Mesendoderm (in vitro differentiated cells): ENCODE data around the gene PNPO.
A peak's percentile ranks its signal among the peaks of the same experiment; 100 is the strongest.

Experiments
- DNase-seq: peaks from one replicate; pipeline ENCODE4 v3.0.0; 2013
- H2AK5ac ChIP-seq: 2 replicates; pipeline ENCODE4 v1.6.1; 2013; ENCODE audit warnings: low read length, inconsistent platforms
- H2BK120ac ChIP-seq: 2 replicates; pipeline ENCODE4 v1.6.1; 2013; ENCODE audit warnings: low read depth, mild to moderate bottlenecking, low read length, moderate library complexity, mixed read lengths
- H2BK15ac ChIP-seq: replicated peaks from 2 replicates; pipeline ENCODE4 v1.6.1; 2013; ENCODE audit warnings: low read depth, mild to moderate bottlenecking, moderate library complexity
- H2BK5ac ChIP-seq: 2 replicates; pipeline ENCODE4 v1.6.1; 2013; ENCODE audit warnings: low read length, inconsistent platforms
- H3K18ac ChIP-seq: 2 replicates; pipeline ENCODE4 v1.6.1; 2013; ENCODE audit warnings: mild to moderate bottlenecking, low read length, mixed read lengths
- H3K23ac ChIP-seq: one replicate; pipeline ENCODE4 v1.6.1; 2013; ENCODE audit warnings: low read length
- H3K27ac ChIP-seq: 2 replicates; pipeline ENCODE4 v1.5.1; 2013; ENCODE audit warnings: low read depth, mild to moderate bottlenecking, inconsistent platforms, low read length, moderate library complexity
- H3K27me3 ChIP-seq: 2 replicates; pipeline ENCODE4 v1.6.1; 2013; ENCODE audit warnings: low read length, control low read depth, mild to moderate bottlenecking, inconsistent platforms; ENCODE audit not compliant: insufficient read depth, poor library complexity
- H3K36me3 ChIP-seq: 2 replicates; pipeline ENCODE4 v1.6.1; 2013; ENCODE audit warnings: low read length, inconsistent platforms; ENCODE audit not compliant: control insufficient read depth, insufficient read depth
- H3K4ac ChIP-seq: one replicate; pipeline ENCODE4 v1.6.1; 2013; ENCODE audit warnings: low read depth, mild to moderate bottlenecking, low read length, moderate library complexity
- H3K4me1 ChIP-seq: 2 replicates; pipeline ENCODE4 v1.6.1; 2013; ENCODE audit warnings: low read depth, low read length, inconsistent platforms; ENCODE audit not compliant: control insufficient read depth
- H3K4me2 ChIP-seq: 2 replicates; pipeline ENCODE4 v1.6.1; 2013; ENCODE audit warnings: low read length
- H3K4me3 ChIP-seq: 2 replicates; pipeline ENCODE4 v1.5.1; 2013; ENCODE audit warnings: mild to moderate bottlenecking, low read length
- H3K56ac ChIP-seq: one replicate; pipeline ENCODE4 v1.6.1; 2013; ENCODE audit warnings: low read length
- H3K79me1 ChIP-seq: 2 replicates; pipeline ENCODE4 v1.6.1; 2013; ENCODE audit warnings: low read length, inconsistent platforms
- H3K79me2 ChIP-seq: 2 replicates; pipeline ENCODE4 v1.6.1; 2013; ENCODE audit warnings: mild to moderate bottlenecking, low read length; ENCODE audit not compliant: control insufficient read depth, insufficient read depth
- H3K9ac ChIP-seq: 2 replicates; pipeline ENCODE4 v1.6.1; 2013; ENCODE audit warnings: low read length, inconsistent platforms
- H4K5ac ChIP-seq: one replicate; pipeline ENCODE4 v1.6.1; 2013; ENCODE audit warnings: low read length
- H4K8ac ChIP-seq: one replicate; pipeline ENCODE4 v1.6.1; 2013; ENCODE audit warnings: low read depth, mild to moderate bottlenecking, control low read depth, low read length, moderate library complexity
- WGBS: extraction: QIAGEN DNeasy Blood & Tissue Kit; methylation state at CpG from one replicate; pipeline ENCODE4 v1.1.7; 2013; ENCODE audit warnings: low lambda C conversion rate, missing lambda C conversion rate; ENCODE audit not compliant: insufficient coverage; ENCODE audit errors: extremely low coverage; 5-methylcytosine and 5-hydroxymethylcytosine counted together

Gene PNPO

GRCh38 chr17:47993964-47994363 lies 52.6 kb downstream of the PNPO start:
- WGBS = no CpG with 5 or more reads among the region's 5 CpGs

DNA sequence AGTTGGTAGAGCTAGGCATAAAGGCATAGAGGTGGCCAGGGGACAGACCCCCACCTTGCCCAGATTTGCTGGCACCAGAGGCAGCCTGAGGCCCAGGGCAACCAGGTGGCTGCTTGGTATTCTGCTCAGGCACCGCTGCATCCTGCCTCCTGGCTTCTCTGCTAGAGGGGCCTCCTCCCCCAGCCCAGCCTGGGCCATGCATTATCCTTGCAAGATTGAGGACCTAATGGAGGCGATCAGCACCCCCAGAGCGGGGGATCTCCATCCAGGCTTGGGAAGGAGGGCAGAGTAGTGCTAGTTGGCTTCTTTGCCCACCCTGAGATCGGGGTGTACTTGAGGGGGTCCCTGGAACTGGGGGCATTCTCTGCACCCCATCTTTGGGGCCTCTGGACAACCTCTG lies 53.4 kb downstream of the PNPO start:
- Histone ChIP-seq H3K56ac (peak overlapping the region; percentile 71), H3K27ac (no peak overlapping the region), H2AK5ac (no peak overlapping the region), H4K8ac (no peak overlapping the region), H3K4me2 (no peak overlapping the region), H3K9ac (no peak overlapping the region), H3K4ac (peak overlapping the region; percentile 41), H4K5ac (no peak overlapping the region), H2BK15ac (no peak overlapping the region), H3K36me3 (no peaks in the 10 kb centered on the region), H2BK5ac (no peak overlapping the region), H3K79me2 (no peaks in the 10 kb centered on the region), H3K18ac (no peak overlapping the region), H3K27me3 (no peaks in the 10 kb centered on the region), H3K79me1 (no peaks in the 10 kb centered on the region), H3K4me3 (no peak overlapping the region), H2BK120ac (no peak overlapping the region), H3K4me1 (peaks cover 18% of the 10 kb centered on the region), H3K23ac (no peak overlapping the region)
- no peak for DNase-seq
- WGBS = no CpG with 5 or more reads among the region's 4 CpGs

More at GRCh38 chr17:47993964-47994363, 52.6 kb downstream of the PNPO start:
- Histone ChIP-seq H4K5ac (no peak overlapping the region), H4K8ac (no peak overlapping the region), H3K23ac (no peak overlapping the region), H2BK5ac (no peak overlapping the region), H3K4me2 (no peak overlapping the region), H3K18ac (no peak overlapping the region), H3K9ac (no peak overlapping the region), H2BK15ac (no peak overlapping the region), H2BK120ac (no peak overlapping the region), H2AK5ac (no peak overlapping the region), H3K56ac (no peak overlapping the region), H3K27me3 (no peaks in the 10 kb centered on the region), H3K4me3 (no peak overlapping the region), H3K4ac (no peak overlapping the region), H3K36me3 (no peaks in the 10 kb centered on the region), H3K79me2 (no peaks in the 10 kb centered on the region), H3K4me1 (peaks cover 22% of the 10 kb centered on the region), H3K27ac (no peak overlapping the region), H3K79me1 (no peaks in the 10 kb centered on the region)
- no peak for DNase-seq

DNA sequence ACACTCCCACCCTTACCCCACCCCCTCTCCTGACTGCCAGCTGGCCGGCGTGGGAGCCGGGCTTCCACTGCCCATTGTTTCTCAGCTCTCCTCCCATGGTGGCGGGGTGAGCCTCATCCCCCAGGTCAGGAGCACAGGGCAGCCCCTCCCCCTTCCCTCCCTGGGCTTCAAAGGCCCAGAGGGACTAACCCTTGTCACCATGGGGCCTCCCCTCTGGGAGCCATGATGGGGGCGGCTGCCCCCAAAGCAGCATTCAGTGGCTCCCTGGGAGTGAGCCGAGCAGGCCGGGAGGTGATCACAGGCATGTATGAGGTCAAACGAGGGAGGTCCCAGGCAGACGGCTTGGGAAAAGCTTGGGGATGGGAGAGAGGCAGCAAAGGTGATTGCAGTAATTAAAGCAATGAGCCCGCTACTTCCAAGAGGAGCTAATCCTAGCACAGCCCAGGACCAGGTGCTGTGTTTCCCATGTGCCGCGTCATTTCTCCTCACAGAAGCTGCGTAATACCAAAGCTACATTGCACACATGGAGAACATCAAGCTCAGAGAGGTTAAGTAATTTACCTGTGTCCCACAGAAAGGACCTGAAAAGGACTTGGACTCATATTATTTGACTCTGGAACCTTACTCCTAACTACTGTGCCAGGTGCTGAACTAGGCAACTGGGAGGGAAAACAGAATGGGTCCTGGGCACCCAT lies 54.0 kb downstream of the PNPO start:
- peak overlapping the region; percentile 54 for H3K56ac ChIP-seq
- H4K8ac ChIP-seq = no peak overlapping the region
- no peaks in the 10 kb centered on the region for H3K79me2 ChIP-seq
- H3K4me1 ChIP-seq = peaks cover 16% of the 10 kb centered on the region
- no peak overlapping the region for H3K9ac ChIP-seq
- H3K18ac ChIP-seq = no peak overlapping the region
- no peak overlapping the region for H3K4me3 ChIP-seq
- DNase-seq = peak; percentile 33
- no peak overlapping the region for H2AK5ac ChIP-seq
- H2BK5ac ChIP-seq = no peak overlapping the region
- no peak overlapping the region for H3K27ac ChIP-seq
- H2BK15ac ChIP-seq = no peak overlapping the region
- H3K4ac ChIP-seq = no peak overlapping the region
- no CpG with 5 or more reads among the region's 13 CpGs for WGBS
- no peaks in the 10 kb centered on the region for H3K79me1 ChIP-seq
- H3K36me3 ChIP-seq = no peaks in the 10 kb centered on the region
- H3K4me2 ChIP-seq = no peak overlapping the region
- H4K5ac ChIP-seq = no peak overlapping the region
- peak overlapping the region; percentile 73 for H3K23ac ChIP-seq
- H3K27me3 ChIP-seq = no peaks in the 10 kb centered on the region
- H2BK120ac ChIP-seq = no peak overlapping the region

DNA sequence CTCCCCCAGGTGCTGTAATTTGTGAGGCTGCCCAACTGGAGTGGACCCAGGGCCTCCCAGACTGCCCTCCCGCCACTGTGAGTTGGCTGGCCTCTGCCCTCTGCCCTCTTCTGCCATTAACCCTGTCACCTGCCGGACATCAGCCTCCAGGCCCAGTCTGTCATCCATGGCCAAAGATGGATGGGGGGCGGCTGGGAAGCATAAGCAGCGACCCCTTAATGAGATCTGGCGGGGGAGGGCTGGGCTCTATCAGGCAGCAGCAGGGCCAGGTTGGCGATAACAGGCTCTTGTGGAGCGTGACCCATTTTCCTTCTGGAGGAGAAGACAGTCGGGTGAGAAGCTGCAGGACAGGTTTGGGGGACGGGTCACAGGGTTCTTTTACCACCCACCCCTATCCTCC lies 54.8 kb downstream of the PNPO start:
- H3K56ac ChIP-seq = peak overlapping the region; percentile 32
- H3K79me1 ChIP-seq = no peaks in the 10 kb centered on the region
- no peak overlapping the region for H2BK120ac ChIP-seq
- H3K9ac ChIP-seq = no peak overlapping the region
- DNase-seq = no peak
- no peak overlapping the region for H2AK5ac ChIP-seq
- H3K18ac ChIP-seq = no peak overlapping the region
- H4K5ac ChIP-seq = no peak overlapping the region
- no peak overlapping the region for H2BK15ac ChIP-seq
- peak overlapping the region; percentile 39 for H3K23ac ChIP-seq
- no peak overlapping the region for H3K4ac ChIP-seq
- WGBS = no CpG with 5 or more reads among the region's 9 CpGs
- no peaks in the 10 kb centered on the region for H3K36me3 ChIP-seq
- no peaks in the 10 kb centered on the region for H3K79me2 ChIP-seq
- peaks cover 13% of the 10 kb centered on the region for H3K4me1 ChIP-seq
- H3K27me3 ChIP-seq = no peaks in the 10 kb centered on the region
- H3K4me3 ChIP-seq = no peak overlapping the region
- H3K27ac ChIP-seq = no peak overlapping the region
- H3K4me2 ChIP-seq = no peak overlapping the region
- H4K8ac ChIP-seq = no peak overlapping the region
- H2BK5ac ChIP-seq = no peak overlapping the region

DNA sequence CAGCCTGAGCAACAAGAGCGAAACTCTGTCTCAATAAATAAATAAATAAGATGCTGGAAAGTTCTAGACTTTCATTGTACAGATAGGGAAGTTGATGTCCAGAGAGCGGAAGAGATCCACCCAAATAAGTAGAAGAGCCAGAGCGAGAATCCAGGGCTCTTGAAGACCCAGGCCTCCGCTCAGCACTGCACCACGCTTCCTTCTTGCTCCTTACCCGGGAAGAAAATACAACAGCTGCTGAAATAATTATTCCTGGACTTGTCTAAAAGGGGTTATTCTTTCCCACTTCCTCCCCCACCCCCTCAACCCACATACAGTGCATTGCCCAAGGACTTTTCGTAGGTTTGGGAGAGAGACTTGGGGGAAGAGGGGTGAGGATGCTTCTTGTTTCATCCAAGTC lies 56.2 kb downstream of the PNPO start:
- Histone ChIP-seq H3K18ac (no peak overlapping the region), H3K4me3 (no peak overlapping the region), H3K27me3 (no peaks in the 10 kb centered on the region), H4K5ac (no peak overlapping the region), H3K4me1 (peaks cover 12% of the 10 kb centered on the region), H3K79me1 (no peaks in the 10 kb centered on the region), H3K4me2 (no peak overlapping the region), H2AK5ac (no peak overlapping the region), H2BK5ac (no peak overlapping the region), H3K36me3 (no peaks in the 10 kb centered on the region), H2BK120ac (no peak overlapping the region), H3K23ac (no peak overlapping the region), H3K27ac (no peak overlapping the region), H3K9ac (no peak overlapping the region), H3K79me2 (no peaks in the 10 kb centered on the region), H3K56ac (no peak overlapping the region), H4K8ac (no peak overlapping the region), H3K4ac (no peak overlapping the region), H2BK15ac (no peak overlapping the region)
- WGBS = no CpG with 5 or more reads among the region's 7 CpGs
- no peak for DNase-seq

DNA sequence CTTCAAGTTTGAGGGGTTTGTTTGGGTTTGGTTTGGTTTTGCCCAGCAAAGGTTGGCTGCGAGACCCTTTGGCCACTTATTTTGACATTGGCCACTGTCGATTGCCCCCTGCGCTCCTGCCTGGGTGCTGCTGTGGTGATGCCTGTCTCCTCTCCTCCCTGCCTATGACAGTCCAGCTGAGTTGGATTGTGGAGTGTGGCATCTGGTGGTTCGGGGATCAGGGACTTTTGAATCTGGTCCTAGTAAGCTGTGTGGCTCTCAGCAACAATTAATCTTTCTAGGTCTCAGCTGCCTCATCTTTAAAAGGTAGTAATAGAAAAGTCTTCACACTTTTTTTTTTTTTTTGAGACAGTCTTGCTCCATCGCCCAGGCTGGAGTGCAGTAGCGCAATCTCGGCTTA lies 56.7 kb downstream of the PNPO start:
- WGBS = no CpG with 5 or more reads among the region's 7 CpGs
- Histone ChIP-seq H3K4me1 (peaks cover 16% of the 10 kb centered on the region), H4K5ac (no peak overlapping the region)

More for the DNA sequence above, 56.7 kb downstream of the PNPO start:
- no peak overlapping the region for H2BK5ac ChIP-seq
- H4K8ac ChIP-seq = no peak overlapping the region
- H3K27me3 ChIP-seq = no peaks in the 10 kb centered on the region
- no peak overlapping the region for H2BK15ac ChIP-seq
- no peak overlapping the region for H3K18ac ChIP-seq
- no peak overlapping the region for H3K4me3 ChIP-seq
- no peaks in the 10 kb centered on the region for H3K36me3 ChIP-seq
- H3K27ac ChIP-seq = no peak overlapping the region
- H3K4me2 ChIP-seq = no peak overlapping the region
- H3K79me2 ChIP-seq = no peaks in the 10 kb centered on the region
- H3K23ac ChIP-seq = no peak overlapping the region
- no peak overlapping the region for H3K9ac ChIP-seq
- DNase-seq = no peak
- no peak overlapping the region for H3K56ac ChIP-seq
- no peaks in the 10 kb centered on the region for H3K79me1 ChIP-seq
- H2AK5ac ChIP-seq = no peak overlapping the region
- no peak overlapping the region for H2BK120ac ChIP-seq
- no peak overlapping the region for H3K4ac ChIP-seq
